ENCODE measurements around the gene UXS1. TPM values are rescaled to one million over a fixed set of nuclear protein-coding genes. Genes with fewer than 3 reads are reported as not detected.

The UXS1 gene
- total and polyA plus RNA-seq, 9 of the 15 experiments (the other 6 are each of a cell fraction or from before 2014, with no cell fraction given), result 5.8 to 25.8 (median 15.0) TPM

GRCh38 chr2:106108351-106108750, 85.8 kb downstream of the UXS1 start:
- DNase-seq (ENCODE audit: extremely low read depth in 1 of 4, low spot score in 3 of 4), result no peak
- H3K4me2 ChIP-seq (ENCODE audit: insufficient read depth, low read length), result no peak overlapping the region
- no peak overlapping the region for H2AFZ ChIP-seq (ENCODE audit: low read depth, low read length)
- ChIA-PET POLR2A (interaction anchor here (0.6 to 0.7 kb wide), 2 partner anchors 94 to 201 kb away, joined by 3 read pairs; no protein-coding TSS in a partner anchor), CTCF (ENCODE audit: low intra/inter-chr PET ratio) (no interaction called here)
- no peak overlapping the region for H3K27ac ChIP-seq (ENCODE audit: extremely low read depth, low read depth, low read length)
- no peaks in the 10 kb centered on the region for H3K4me1 ChIP-seq (replicated peaks in 1 of 2; ENCODE audit: control insufficient read depth in 2 of 2, insufficient read depth in 2 of 2, low read length in 2 of 2)
- no peaks in the 10 kb centered on the region for H3K9me3 ChIP-seq (replicated peaks; ENCODE audit: control insufficient read depth, insufficient read depth, low read depth, low read length)
- H4K20me1 ChIP-seq (replicated peaks; ENCODE audit: control insufficient read depth, insufficient read depth, low read length), result peaks cover 2% of the 10 kb centered on the region; the same call in 1 of the 2 replicates
- no TSS peak for BruUV-seq (replicated peaks)
- H3K9me1 ChIP-seq (ENCODE audit: control insufficient read depth, insufficient read depth, low read length), result no peaks in the 10 kb centered on the region
- 73% methylated on average over 6 of the region's 6 CpGs for WGBS (ENCODE audit: insufficient coverage, low coverage, missing lambda C conversion rate)
- TF ChIP-seq ZNF232 (CRISPR knock-in tag; IDR thresholded peaks at IDR 0.05), result no peak
- no peak for TF ChIP-seq ZFP36 (IDR thresholded peaks at IDR 0.05; ENCODE audit: low read depth, low read length, partially characterized antibody)
- no peak for TF ChIP-seq RNF219 (CRISPR knock-in tag; IDR thresholded peaks at IDR 0.05)
- peak; percentile 37 to 44; a peak in 3 of 4 replicates for TF ChIP-seq RAD21 (CRISPR knock-in tag; conservative IDR thresholded peaks at IDR 0.05 in 1 of 2, IDR thresholded peaks at IDR 0.05 in 1 of 2)
- TF ChIP-seq CTCF (IDR thresholded peaks at IDR 0.05 in 2 of 3, conservative IDR thresholded peaks at IDR 0.05 in 1 of 3; ENCODE audit: insufficient read depth in 2 of 3, low read depth in 1 of 3, low read length in 3 of 3), result peak in 2 of 3 experiments; percentile 29 to 46; a peak in 2 of 6 replicates
- ATAC-seq, result peak; percentile 35; the same call in 1 of the 3 replicates
- H3K9ac ChIP-seq (ENCODE audit: insufficient read depth in 1 of 2, low read depth in 2 of 2, low read length in 2 of 2), result no peak overlapping the region
- intact Hi-C loops (cut with micrococcal nuclease) (loop anchor here (5.0 kb wide), 1 partner anchor 99 kb away; no protein-coding TSS in a partner anchor), in situ Hi-C loops (cut with MboI) (loop anchor here (10.0 kb wide), 1 partner anchor 436 kb away; no protein-coding TSS in a partner anchor)
- no peak overlapping the region for H3K4me3 ChIP-seq
- no peaks in the 10 kb centered on the region for H3K79me2 ChIP-seq (ENCODE audit: control insufficient read depth, insufficient read depth, low read length)
- peaks cover 52% of the 10 kb centered on the region for H3K36me3 ChIP-seq (ENCODE audit: control insufficient read depth, insufficient read depth, low read length)
- no peaks in the 10 kb centered on the region for H3K27me3 ChIP-seq (ENCODE audit: control insufficient read depth in 2 of 2, insufficient read depth in 2 of 2, low read length in 2 of 2)
- FAIRE-seq, result peak; percentile 29

Measured in K562 (cell line).